ENCODE results near the gene BRD4.

GRCh38 chr19:15259907-15260306, 72.4 kb downstream of the BRD4 start:
- TF ChIP-seq CTCF (IDR thresholded peaks at IDR 0.05) (no peak), POLR2A (IDR thresholded peaks at IDR 0.05) (no peak)
